H1 (cell line): ENCODE results near the gene OLFML2B. TPM values are rescaled to one million over a fixed set of nuclear protein-coding genes. Genes with fewer than 3 reads are reported as not detected.
A peak's percentile ranks its signal among the peaks of the same experiment; 100 is the strongest.

Source experiments
- CHD7 ChIP-seq: fragments of 300-600 bp; sonication (generic); IDR thresholded peaks from 2 replicates; pipeline ENCODE4 v1.7.1; 2012; ENCODE audit warnings: low read length, moderate library complexity, mild to moderate bottlenecking, inconsistent platforms; ENCODE audit not compliant: insufficient replicate concordance
- E2F6 ChIP-seq: IDR thresholded peaks from 2 replicates; pipeline ENCODE4 v1.6.1; 2012; ENCODE audit warnings: inconsistent platforms
- HDAC2 ChIP-seq, 2 experiments: fragments of 300-600 bp in 1 of 2; sonication (generic) in 1 of 2; IDR thresholded peaks; 2 replicates each; pipeline ENCODE4 v1.6.1; 2011 to 2012; ENCODE audit warnings: low read depth in 2 of 2, low read length in 2 of 2, mild to moderate bottlenecking in 2 of 2, moderate library complexity in 2 of 2, borderline replicate concordance in 1 of 2, inconsistent platforms in 1 of 2
- HDAC6 ChIP-seq: IDR thresholded peaks from one replicate; pipeline ENCODE4 v1.7.1; 2012; ENCODE audit warnings: low read depth, mild to moderate bottlenecking, inconsistent platforms, low read length, moderate library complexity
- JUND ChIP-seq: IDR thresholded peaks from 2 replicates; pipeline ENCODE4 v1.6.1; 2011; ENCODE audit warnings: mild to moderate bottlenecking, improper control_type of control experiment, low read length
- POLR2AphosphoS5 ChIP-seq: IDR thresholded peaks from 2 replicates; pipeline ENCODE4 v1.6.1; 2011; ENCODE audit warnings: low read depth, low read length
- SRF ChIP-seq: IDR thresholded peaks from 2 replicates; pipeline ENCODE4 v1.6.1; 2011; ENCODE audit warnings: mild to moderate bottlenecking, low read depth, low read length, moderate library complexity
- TAF1 ChIP-seq: IDR thresholded peaks from 2 replicates; pipeline ENCODE4 v1.6.1; 2011; ENCODE audit warnings: mild to moderate bottlenecking, low read depth, low read length
- polyA plus RNA-seq, 7 experiments: library from polyadenylated mRNA; depleted of rRNA in 3 of 7; stranded (reverse) in 5 of 7; unstranded in 2 of 7; fragments of >200 nt in 5 of 7; fragments of 200-250 nt in 2 of 7; gene quantifications; 1 replicate in 5 of 7; 2 replicates in 1 of 7; 4 replicates in 1 of 7; pipeline versions ENCODE4 v1.2.1 to v1.2.3, GENCODE V29; 2011 to 2013; ENCODE audit warnings: missing spikeins in 2 of 7, mixed read lengths in 2 of 7
- total RNA-seq: library from RNA; stranded (reverse); fragmentation: NEBNext Ultra II Directional; extraction: Animal tissue kit (Norgen Biotek cat#: 25700); gene quantifications from 2 replicates; pipeline ENCODE4 v1.2.1, GENCODE V29; 2021

Gene OLFML2B
- total and polyA plus RNA-seq, 2 of the 8 experiments (the other 6 are each of a cell fraction or from before 2014, with no cell fraction given): 6.5 to 10.4 TPM

- TF ChIP-seq HDAC2 (IDR thresholded peaks at IDR 0.05; ENCODE audit: borderline replicate concordance in 1 of 2, low read depth in 2 of 2, low read length in 2 of 2): 0 out of 4 replicates have a peak, but pooled peaks of 1 of the 2 experiments have one; percentile 34
- no peak for TF ChIP-seq CHD7
- peak; percentile 41; the same call in 1 of the 2 replicates for TF ChIP-seq TAF1
- peak; percentile 57; the same call in 1 of the 2 replicates for TF ChIP-seq POLR2AphosphoS5
- no peak for TF ChIP-seq HDAC6
- no peak; the same call in 1 of the 2 replicates for TF ChIP-seq JUND
- TF ChIP-seq E2F6: peak; percentile 28; the same call in 1 of the 2 replicates
- TF ChIP-seq SRF: no peak
Observed at GRCh38 chr1:162023547-162024501, at the start of gene OLFML2B (continued).
